ENCODE results near the gene ENAM. TPM values are rescaled to one million over a fixed set of nuclear protein-coding genes. Genes with fewer than 3 reads are reported as not detected.
"Not testable (repeated sequence)": the region's sequence is repeated elsewhere in the genome, so short reads cannot be mapped to it uniquely, and the experiment has no call there.

ENAM gene
- total RNA-seq, 1 experiment from 2014 or later: 0.26 TPM

GRCh38 chr4:70632028-70632427 is 3.5 kb downstream of the ENAM start:
- Mint-ChIP-seq H3K36me3 (ENCODE audit: insufficient read depth, unreplicated experiment) (no peaks in the 10 kb centered on the region), H3K4me1 (ENCODE audit: low read depth, unreplicated experiment) (peaks cover 9% of the 10 kb centered on the region), H3K27ac (ENCODE audit: unreplicated experiment) (peak overlapping the region; percentile 33), H3K9me3 (ENCODE audit: low read depth, unreplicated experiment) (no peaks in the 10 kb centered on the region), H3K27me3 (ENCODE audit: unreplicated experiment) (no peaks in the 10 kb centered on the region), H3K4me3 (ENCODE audit: low read depth, unreplicated experiment) (no peak overlapping the region)
- BruUV-seq (replicated peaks): no TSS peak
- DNase-seq: no peak
- intact Hi-C loops (cut with micrococcal nuclease; ENCODE audit: unreplicated experiment): no loop called here
- TF ChIP-seq CTCF (IDR thresholded peaks at IDR 0.05; ENCODE audit: unreplicated experiment): no peak
- CTCF ChIA-PET: interaction anchor here (0.6 kb wide), 1 partner anchor 68 kb away, joined by 4 read pairs; no protein-coding TSS in a partner anchor

- intact Hi-C loops (cut with micrococcal nuclease; ENCODE audit: unreplicated experiment): no loop called here
- H3K4me3 Mint-ChIP-seq (ENCODE audit: low read depth, unreplicated experiment): no peak overlapping the region
- no peak for TF ChIP-seq CTCF (IDR thresholded peaks at IDR 0.05; ENCODE audit: unreplicated experiment)
- no peaks in the 10 kb centered on the region for H3K27me3 Mint-ChIP-seq (ENCODE audit: unreplicated experiment)
- H3K9me3 Mint-ChIP-seq (ENCODE audit: low read depth, unreplicated experiment): no peaks in the 10 kb centered on the region
- no peaks in the 10 kb centered on the region for H3K36me3 Mint-ChIP-seq (ENCODE audit: insufficient read depth, unreplicated experiment)
- no peak for DNase-seq
- H3K4me1 Mint-ChIP-seq (ENCODE audit: low read depth, unreplicated experiment): peaks cover 9% of the 10 kb centered on the region
- BruUV-seq (replicated peaks): no TSS peak
- CTCF ChIA-PET: no interaction called here
- H3K27ac Mint-ChIP-seq (ENCODE audit: unreplicated experiment): no peak overlapping the region
Measured at GRCh38 chr4:70634482-70634881, 5.9 kb downstream of the ENAM start.

- no peak for DNase-seq
- Mint-ChIP-seq H3K4me1 (ENCODE audit: low read depth, unreplicated experiment) (no peaks in the 10 kb centered on the region), H3K27ac (ENCODE audit: unreplicated experiment) (peak overlapping the region; percentile 72), H3K27me3 (ENCODE audit: unreplicated experiment) (no peaks in the 10 kb centered on the region), H3K4me3 (ENCODE audit: low read depth, unreplicated experiment) (peak overlapping the region; percentile 21), H3K36me3 (ENCODE audit: insufficient read depth, unreplicated experiment) (no peaks in the 10 kb centered on the region), H3K9me3 (ENCODE audit: low read depth, unreplicated experiment) (no peaks in the 10 kb centered on the region)
- no peak for TF ChIP-seq CTCF (IDR thresholded peaks at IDR 0.05; ENCODE audit: unreplicated experiment)
- intact Hi-C loops (cut with micrococcal nuclease; ENCODE audit: unreplicated experiment): no loop called here
- no TSS peak for BruUV-seq (replicated peaks)
- CTCF ChIA-PET: no interaction called here
Measured at GRCh38 chr4:70637239-70637913, 8.8 kb downstream of the ENAM start.

- H3K36me3 Mint-ChIP-seq (ENCODE audit: insufficient read depth, unreplicated experiment): no peaks in the 10 kb centered on the region
- no peak overlapping the region for H3K4me3 Mint-ChIP-seq (ENCODE audit: low read depth, unreplicated experiment)
- no peaks in the 10 kb centered on the region for H3K9me3 Mint-ChIP-seq (ENCODE audit: low read depth, unreplicated experiment)
- BruUV-seq (replicated peaks): no TSS peak
- no peak for TF ChIP-seq CTCF (IDR thresholded peaks at IDR 0.05; ENCODE audit: unreplicated experiment)
- H3K4me1 Mint-ChIP-seq (ENCODE audit: low read depth, unreplicated experiment): no peaks in the 10 kb centered on the region
- intact Hi-C loops (cut with micrococcal nuclease; ENCODE audit: unreplicated experiment): no loop called here
- no peaks in the 10 kb centered on the region for H3K27me3 Mint-ChIP-seq (ENCODE audit: unreplicated experiment)
- no peak for DNase-seq
- H3K27ac Mint-ChIP-seq (ENCODE audit: unreplicated experiment): no peak overlapping the region
- CTCF ChIA-PET: no interaction called here
Measured at GRCh38 chr4:70640192-70640591, 11.6 kb downstream of the ENAM start.

- H3K27me3 Mint-ChIP-seq (ENCODE audit: unreplicated experiment); H3K4me3 Mint-ChIP-seq (ENCODE audit: low read depth, unreplicated experiment); DNase-seq; H3K4me1 Mint-ChIP-seq (ENCODE audit: low read depth, unreplicated experiment); H3K27ac Mint-ChIP-seq (ENCODE audit: unreplicated experiment); BruUV-seq (replicated peaks); H3K9me3 Mint-ChIP-seq (ENCODE audit: low read depth, unreplicated experiment); H3K36me3 Mint-ChIP-seq (ENCODE audit: insufficient read depth, unreplicated experiment); CTCF ChIA-PET: not testable (repeated sequence)
- intact Hi-C loops (cut with micrococcal nuclease; ENCODE audit: unreplicated experiment): loop anchor here (5.0 kb wide), 1 partner anchor 362 kb away; no protein-coding TSS in a partner anchor
Measured at GRCh38 chr4:70650741-70651140, 22.2 kb downstream of the ENAM start.

Measured in Calu3 (cell line).